ENCODE results near the gene TMEM209.

The TMEM209 gene

DNA sequence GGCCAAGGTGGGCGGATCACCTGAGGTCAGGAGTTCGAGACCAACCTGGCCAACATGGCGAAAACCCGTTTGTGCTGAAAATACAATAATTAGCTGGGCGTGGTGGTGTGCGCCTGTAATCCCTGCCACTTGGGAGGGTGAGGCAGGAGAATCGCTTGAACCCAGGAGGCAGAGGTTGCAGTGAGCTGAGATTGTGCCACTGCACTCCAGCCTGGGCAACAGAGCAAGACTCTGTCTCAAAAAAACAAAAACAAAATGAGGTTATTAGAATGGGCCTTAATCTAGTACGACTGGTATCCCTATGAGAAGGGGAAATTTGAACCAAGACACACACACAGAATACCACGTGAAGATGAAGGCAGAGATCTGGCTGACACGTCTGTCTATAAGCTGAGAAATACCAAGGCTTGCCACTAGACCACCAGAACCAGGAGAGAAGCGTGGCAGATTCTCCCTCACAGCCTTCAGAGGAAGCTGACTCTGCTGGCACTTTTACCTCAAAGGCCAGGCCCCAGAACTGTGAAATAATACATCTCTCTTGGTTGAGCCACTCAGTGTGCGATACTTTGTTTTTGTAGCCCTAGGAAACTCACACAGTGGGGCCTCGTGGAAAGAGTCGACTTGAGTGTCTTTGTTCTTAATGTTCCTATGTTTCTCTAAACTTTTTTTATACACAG lies 59.6 kb downstream of the TMEM209 start:
- no peak overlapping the region for H3K27ac ChIP-seq
- no peaks in the 10 kb centered on the region for H3K9me3 ChIP-seq (ENCODE audit: low read depth, low read length)
- no peak overlapping the region for H3K9ac ChIP-seq (ENCODE audit: insufficient read length)
- no peak for DNase-seq (ENCODE audit: low read depth, low spot score)
- no peaks in the 10 kb centered on the region for H3K36me3 ChIP-seq (ENCODE audit: insufficient read depth, low read length)
- no peak for TF ChIP-seq FOXP2 (optimal IDR thresholded peaks at IDR 0.05; ENCODE audit: control extremely low read depth, extremely low read length, insufficient read depth)
- TF ChIP-seq POLR2AphosphoS5 (IDR thresholded peaks at IDR 0.05; ENCODE audit: borderline replicate concordance, low read depth, low read length) = no peak
- TF ChIP-seq EZH2 (IDR thresholded peaks at IDR 0.05) = no peak
- H3K4me3 ChIP-seq = no peak overlapping the region

DNA sequence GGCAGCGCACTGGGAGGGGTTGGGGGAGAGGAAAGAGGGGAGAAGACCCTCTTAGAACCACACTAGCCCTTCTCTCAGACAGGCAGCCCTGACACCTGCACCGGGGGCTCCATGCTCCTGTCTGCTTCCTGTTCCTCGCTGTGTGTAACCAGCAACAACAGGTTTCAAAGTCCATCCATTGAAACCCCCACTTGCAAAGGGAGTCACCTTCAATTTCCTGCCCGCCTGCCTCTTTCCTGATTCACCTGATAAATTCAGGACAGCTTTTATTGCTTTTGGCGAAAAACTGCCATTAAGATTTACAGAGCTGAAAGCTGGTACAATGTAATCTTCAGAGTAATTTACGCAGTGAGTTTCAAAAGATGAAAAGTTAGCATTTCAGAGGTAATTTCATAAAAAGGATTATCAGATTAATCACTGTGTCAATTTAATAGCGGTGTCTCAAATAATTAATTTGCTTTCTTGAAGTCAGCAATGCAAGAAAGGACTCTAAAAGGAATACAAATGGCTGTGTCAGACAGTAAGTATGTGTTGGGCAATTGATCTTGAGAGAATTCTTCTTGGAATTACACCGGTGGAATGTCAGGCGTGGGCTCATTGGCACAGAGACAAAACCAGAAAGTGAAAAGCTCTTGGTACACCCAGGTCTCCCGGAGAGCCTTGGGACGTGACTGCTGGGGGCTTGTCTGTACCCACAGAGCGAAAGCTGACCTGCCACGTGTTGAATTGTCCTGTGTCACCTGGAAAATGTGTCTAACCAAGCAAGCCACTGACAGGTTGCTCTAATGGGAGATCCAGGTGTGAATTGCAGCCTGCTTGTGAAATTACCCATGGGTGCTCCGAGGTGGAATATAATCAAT lies 60.7 kb downstream of the TMEM209 start:
- Histone ChIP-seq H3K9ac (ENCODE audit: insufficient read length) (no peak overlapping the region), H3K4me3 (no peak overlapping the region)
- no peak for TF ChIP-seq POLR2AphosphoS5 (IDR thresholded peaks at IDR 0.05; ENCODE audit: borderline replicate concordance, low read depth, low read length)
- no peak for TF ChIP-seq EZH2 (IDR thresholded peaks at IDR 0.05)
- TF ChIP-seq FOXP2 (optimal IDR thresholded peaks at IDR 0.05; ENCODE audit: control extremely low read depth, extremely low read length, insufficient read depth) = no peak

GRCh38 chr7:130143986-130144311 lies 61.3 kb downstream of the TMEM209 start:
- Histone ChIP-seq H3K27ac (no peak overlapping the region), H3K9ac (ENCODE audit: insufficient read length) (no peak overlapping the region), H3K9me3 (ENCODE audit: low read depth, low read length) (no peaks in the 10 kb centered on the region), H3K4me3 (no peak overlapping the region), H3K36me3 (ENCODE audit: insufficient read depth, low read length) (no peaks in the 10 kb centered on the region)
- DNase-seq (ENCODE audit: low read depth, low spot score) = no peak
- TF ChIP-seq EZH2 (IDR thresholded peaks at IDR 0.05) (no peak), FOXP2 (optimal IDR thresholded peaks at IDR 0.05; ENCODE audit: control extremely low read depth, extremely low read length, insufficient read depth) (no peak), POLR2AphosphoS5 (IDR thresholded peaks at IDR 0.05; ENCODE audit: borderline replicate concordance, low read depth, low read length) (no peak)

More for the DNA sequence above, 60.7 kb downstream of the TMEM209 start:
- no peak overlapping the region for H3K27ac ChIP-seq
- H3K9me3 ChIP-seq (ENCODE audit: low read depth, low read length) = no peaks in the 10 kb centered on the region
- no peak for DNase-seq (ENCODE audit: low read depth, low spot score)
- no peaks in the 10 kb centered on the region for H3K36me3 ChIP-seq (ENCODE audit: insufficient read depth, low read length)

GRCh38 chr7:130143334-130143732 lies 61.9 kb downstream of the TMEM209 start:
- no peaks in the 10 kb centered on the region for H3K9me3 ChIP-seq (ENCODE audit: low read depth, low read length)
- no peak for DNase-seq (ENCODE audit: low read depth, low spot score)
- TF ChIP-seq FOXP2 (optimal IDR thresholded peaks at IDR 0.05; ENCODE audit: control extremely low read depth, extremely low read length, insufficient read depth) (no peak), EZH2 (IDR thresholded peaks at IDR 0.05) (no peak), POLR2AphosphoS5 (IDR thresholded peaks at IDR 0.05; ENCODE audit: borderline replicate concordance, low read depth, low read length) (no peak)
- H3K4me3 ChIP-seq = no peak overlapping the region
- no peaks in the 10 kb centered on the region for H3K36me3 ChIP-seq (ENCODE audit: insufficient read depth, low read length)
- H3K9ac ChIP-seq (ENCODE audit: insufficient read length) = no peak overlapping the region
- no peak overlapping the region for H3K27ac ChIP-seq

GRCh38 chr7:130142654-130143333 lies 62.4 kb downstream of the TMEM209 start:
- peaks cover under 1% of the 10 kb centered on the region; the same call in 1 of the 2 replicates for H3K36me3 ChIP-seq (ENCODE audit: insufficient read depth, low read length)
- no peak overlapping the region for H3K27ac ChIP-seq
- TF ChIP-seq POLR2AphosphoS5 (IDR thresholded peaks at IDR 0.05; ENCODE audit: borderline replicate concordance, low read depth, low read length) (no peak), EZH2 (IDR thresholded peaks at IDR 0.05) (no peak), FOXP2 (optimal IDR thresholded peaks at IDR 0.05; ENCODE audit: control extremely low read depth, extremely low read length, insufficient read depth) (no peak)
- H3K9me3 ChIP-seq (ENCODE audit: low read depth, low read length) = no peaks in the 10 kb centered on the region
- H3K4me3 ChIP-seq = no peak overlapping the region
- no peak overlapping the region for H3K9ac ChIP-seq (ENCODE audit: insufficient read length)
- no peak for DNase-seq (ENCODE audit: low read depth, low spot score)

DNA sequence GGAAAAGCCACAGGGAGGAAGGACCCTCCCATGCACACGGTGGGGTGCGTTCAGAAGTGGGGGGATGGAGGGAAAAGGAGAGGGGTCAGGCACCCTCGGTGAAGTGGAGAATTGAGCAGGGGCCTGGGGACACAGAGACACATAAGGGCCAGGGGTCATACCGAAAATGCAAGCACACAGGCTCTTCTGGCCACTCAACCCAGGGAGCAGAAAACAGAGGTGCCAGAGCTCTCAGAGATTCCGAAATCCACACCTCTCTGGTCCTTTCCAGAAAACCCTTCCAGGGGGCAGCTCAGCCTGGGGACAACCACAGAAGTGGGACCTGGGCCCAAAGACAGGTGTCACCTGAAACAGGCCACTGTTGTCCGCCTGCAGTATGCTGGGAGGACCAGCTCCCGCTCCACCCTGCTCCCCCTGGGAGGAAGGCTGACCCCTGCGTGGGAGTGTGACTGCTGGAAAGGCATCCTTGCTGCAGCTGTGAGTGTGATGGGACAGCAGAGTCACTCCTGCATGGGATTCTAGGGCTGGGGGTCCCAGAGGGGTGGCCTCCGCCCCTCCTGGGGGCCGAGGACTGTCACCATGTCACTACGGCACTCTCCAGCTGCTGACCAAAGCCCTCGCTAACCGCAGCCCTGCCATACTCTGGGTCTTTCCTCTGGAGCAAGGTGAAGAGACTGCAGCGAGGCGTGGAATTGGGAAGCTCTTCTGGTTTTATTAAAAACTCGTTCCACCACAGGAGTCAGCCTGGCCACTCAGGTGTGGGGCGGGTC lies 63.1 kb downstream of the TMEM209 start:
- Histone ChIP-seq H3K9ac (ENCODE audit: insufficient read length) (no peak overlapping the region), H3K9me3 (ENCODE audit: low read depth, low read length) (no peaks in the 10 kb centered on the region), H3K27ac (no peak overlapping the region), H3K4me3 (no peak overlapping the region), H3K36me3 (ENCODE audit: insufficient read depth, low read length) (peaks cover 7% of the 10 kb centered on the region)
- no peak for DNase-seq (ENCODE audit: low read depth, low spot score)
- TF ChIP-seq POLR2AphosphoS5 (IDR thresholded peaks at IDR 0.05; ENCODE audit: borderline replicate concordance, low read depth, low read length) = no peak
- no peak for TF ChIP-seq EZH2 (IDR thresholded peaks at IDR 0.05)
- TF ChIP-seq FOXP2 (optimal IDR thresholded peaks at IDR 0.05; ENCODE audit: control extremely low read depth, extremely low read length, insufficient read depth) = no peak

DNA sequence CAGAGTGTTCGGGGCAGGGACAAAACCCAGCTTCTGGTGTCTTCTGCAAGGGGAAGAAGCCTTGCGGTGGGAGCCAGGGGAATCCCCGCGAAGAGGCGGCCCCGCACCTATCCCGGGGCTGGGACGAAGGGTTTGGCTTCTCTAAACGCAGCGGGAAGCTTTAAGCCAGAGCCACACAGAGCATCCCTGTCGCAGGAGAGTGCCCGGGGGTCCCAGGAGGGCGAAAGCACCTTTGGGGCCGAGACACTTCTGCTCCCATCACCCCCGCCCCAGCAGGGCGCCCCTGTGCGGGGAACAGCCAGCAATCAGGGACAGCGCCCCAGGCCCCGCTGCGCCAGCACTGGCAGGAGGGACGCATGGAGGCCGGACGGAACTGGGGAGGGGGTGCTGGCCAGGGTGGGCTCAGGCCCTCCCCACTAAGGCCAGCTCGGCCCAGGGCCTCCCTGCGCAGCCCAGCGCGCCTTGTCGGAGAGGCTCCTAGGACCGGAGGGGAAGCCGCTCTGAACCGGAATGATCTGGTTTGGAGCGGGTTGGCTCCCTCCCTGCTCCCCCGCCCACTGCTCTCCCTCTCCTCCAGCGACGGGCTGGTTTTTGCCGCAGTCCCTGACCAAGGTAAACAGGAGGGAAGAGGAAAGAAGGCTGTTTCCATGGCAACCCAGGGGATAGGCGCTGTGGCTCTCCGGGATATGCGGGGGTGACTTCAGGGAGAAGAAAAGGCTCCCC lies 63.9 kb downstream of the TMEM209 start:
- H3K36me3 ChIP-seq (ENCODE audit: insufficient read depth, low read length) = peaks cover 10% of the 10 kb centered on the region
- no peak for DNase-seq (ENCODE audit: low read depth, low spot score)
- H3K9ac ChIP-seq (ENCODE audit: insufficient read length) = no peak overlapping the region
- TF ChIP-seq FOXP2 (optimal IDR thresholded peaks at IDR 0.05; ENCODE audit: control extremely low read depth, extremely low read length, insufficient read depth) = no peak
- no peak for TF ChIP-seq EZH2 (IDR thresholded peaks at IDR 0.05)
- TF ChIP-seq POLR2AphosphoS5 (IDR thresholded peaks at IDR 0.05; ENCODE audit: borderline replicate concordance, low read depth, low read length) = no peak
- H3K4me3 ChIP-seq = no peak overlapping the region
- no peak overlapping the region for H3K27ac ChIP-seq
- no peaks in the 10 kb centered on the region for H3K9me3 ChIP-seq (ENCODE audit: low read depth, low read length)

Measured in SK-N-MC (cell line).